HG02884 (cell line): ENCODE data around the gene LDLRAD4.
"Not testable (repeated sequence)": the region's sequence is repeated elsewhere in the genome, so short reads cannot be mapped to it uniquely, and the experiment has no call there.

Source experiments
- ATAC-seq: cut with Tn5 transposase; IDR thresholded peaks from one replicate; pipeline ENCODE4 v1.9.1; 2021; ENCODE audit warnings: mild to moderate bottlenecking, moderate library complexity; ENCODE audit not compliant: unreplicated experiment

Gene LDLRAD4

DNA sequence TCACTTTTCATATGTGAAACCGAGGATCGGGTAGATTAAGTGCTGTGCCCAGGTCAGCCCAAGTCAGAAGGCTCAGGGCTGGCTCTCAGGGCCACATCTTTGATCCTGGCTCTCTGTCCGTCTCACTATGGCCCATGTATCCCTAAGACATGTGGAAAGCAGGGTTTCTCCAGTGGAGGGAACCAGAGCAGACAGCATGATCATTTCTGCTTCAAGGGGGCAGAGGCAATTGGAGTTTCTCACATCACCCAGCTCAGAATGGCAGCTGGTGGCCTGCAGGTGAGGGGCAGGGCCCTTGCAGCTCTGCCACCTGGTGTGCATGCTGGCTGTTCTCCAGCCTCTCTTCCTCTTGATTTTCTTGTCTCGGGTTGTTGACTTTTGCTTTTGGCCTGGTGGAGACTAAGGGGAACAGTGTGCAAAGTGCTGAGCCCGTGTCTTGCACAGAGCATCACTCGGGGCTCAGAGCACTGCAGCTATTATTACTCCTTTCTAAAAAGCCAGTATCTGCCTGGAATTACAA is 27.0 kb downstream of the LDLRAD4 start:
- no peak for ATAC-seq

DNA sequence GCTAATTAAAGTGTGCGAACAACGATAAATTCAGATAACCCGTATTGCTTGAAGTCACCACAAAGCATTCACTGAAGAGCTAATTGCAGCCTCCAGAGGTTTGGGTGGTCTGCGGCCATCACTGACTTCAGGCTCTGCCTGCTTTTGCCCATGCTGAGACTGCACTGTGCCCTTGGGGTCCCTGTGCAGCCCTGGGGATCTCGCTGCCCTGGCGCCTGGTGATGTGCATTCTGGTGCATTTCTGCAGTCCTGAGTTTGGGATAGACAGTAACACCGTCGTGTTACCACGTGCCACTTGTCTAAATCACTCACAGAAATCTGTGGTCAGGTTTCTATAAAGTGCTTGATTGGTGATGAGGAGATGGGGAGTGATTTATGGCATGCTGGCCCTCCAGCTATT is 27.6 kb downstream of the LDLRAD4 start:
- no peak for ATAC-seq

DNA sequence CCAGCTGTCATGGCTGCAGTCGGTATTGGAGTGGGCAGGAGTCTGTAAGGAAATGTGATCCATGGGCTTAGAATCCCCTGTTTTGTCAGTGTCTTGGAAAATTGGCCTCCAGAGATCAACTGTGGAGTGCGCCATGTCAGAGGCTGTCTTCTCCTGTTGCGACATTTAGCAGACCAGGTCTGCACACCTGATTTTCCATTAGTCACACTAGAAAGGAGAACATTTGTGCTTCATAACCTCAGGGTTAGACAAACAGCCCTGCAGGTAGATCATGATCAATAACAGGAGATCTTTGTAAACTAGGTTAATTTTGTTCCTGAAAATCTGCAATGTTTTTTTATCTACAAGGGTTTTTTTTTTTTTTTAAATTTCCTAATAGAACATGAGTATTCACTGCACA is 28.0 kb downstream of the LDLRAD4 start:
- no peak for ATAC-seq

DNA sequence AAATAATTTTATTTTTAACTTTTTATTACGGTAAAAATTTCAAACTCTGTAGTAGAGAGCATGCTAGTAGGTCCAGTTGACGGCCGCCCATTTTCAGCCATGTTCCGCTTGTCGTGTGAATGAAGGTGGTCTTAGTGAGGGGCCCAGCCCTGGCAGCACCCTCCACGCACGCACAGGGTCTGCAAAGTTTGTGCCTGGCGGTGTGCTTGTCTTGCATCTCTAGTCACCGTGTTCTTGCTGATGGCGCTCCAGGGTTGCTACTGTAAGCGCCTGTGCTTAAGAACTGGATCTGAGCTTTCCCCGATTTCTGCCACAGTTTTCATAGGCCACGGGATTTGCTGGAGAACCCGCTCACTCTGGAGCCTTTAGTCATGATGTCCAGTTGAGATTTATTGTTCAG is 28.9 kb downstream of the LDLRAD4 start:
- no peak for ATAC-seq

DNA sequence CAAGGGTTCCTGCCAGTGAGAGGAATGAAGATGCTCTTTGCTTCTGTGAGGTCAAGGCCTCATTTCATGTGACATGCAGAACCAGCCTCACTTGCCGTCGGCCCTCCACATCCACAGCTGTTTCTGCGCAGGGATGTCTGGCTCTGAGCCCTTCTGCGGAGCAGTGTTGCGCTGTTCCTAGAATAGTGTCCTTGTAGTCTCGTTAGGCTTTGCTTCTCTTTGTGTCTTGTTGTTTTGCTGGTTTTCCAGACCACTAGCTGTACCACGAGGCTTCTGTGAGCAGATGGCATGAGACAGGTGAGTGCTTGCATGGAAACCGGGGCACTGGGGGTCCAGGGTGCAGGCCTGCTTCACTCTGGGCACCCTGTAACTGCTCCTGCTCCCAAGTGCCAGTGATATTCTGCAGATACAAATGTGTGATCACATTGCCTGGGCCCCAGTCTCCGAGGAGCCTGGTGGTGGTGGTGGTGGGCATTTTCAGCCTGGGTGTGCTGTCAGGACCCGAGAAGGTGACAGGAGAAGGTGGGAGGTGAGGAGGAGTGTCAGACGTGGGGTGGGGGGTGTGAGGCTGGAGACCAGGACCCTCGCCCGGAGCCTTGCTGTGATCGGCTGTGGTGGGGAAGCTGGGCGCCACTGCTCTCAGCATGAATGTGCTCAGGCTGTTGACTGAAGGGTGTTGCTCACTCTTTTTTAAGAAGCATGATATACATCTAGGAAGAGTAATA is 34.3 kb downstream of the LDLRAD4 start:
- no peak for ATAC-seq

DNA sequence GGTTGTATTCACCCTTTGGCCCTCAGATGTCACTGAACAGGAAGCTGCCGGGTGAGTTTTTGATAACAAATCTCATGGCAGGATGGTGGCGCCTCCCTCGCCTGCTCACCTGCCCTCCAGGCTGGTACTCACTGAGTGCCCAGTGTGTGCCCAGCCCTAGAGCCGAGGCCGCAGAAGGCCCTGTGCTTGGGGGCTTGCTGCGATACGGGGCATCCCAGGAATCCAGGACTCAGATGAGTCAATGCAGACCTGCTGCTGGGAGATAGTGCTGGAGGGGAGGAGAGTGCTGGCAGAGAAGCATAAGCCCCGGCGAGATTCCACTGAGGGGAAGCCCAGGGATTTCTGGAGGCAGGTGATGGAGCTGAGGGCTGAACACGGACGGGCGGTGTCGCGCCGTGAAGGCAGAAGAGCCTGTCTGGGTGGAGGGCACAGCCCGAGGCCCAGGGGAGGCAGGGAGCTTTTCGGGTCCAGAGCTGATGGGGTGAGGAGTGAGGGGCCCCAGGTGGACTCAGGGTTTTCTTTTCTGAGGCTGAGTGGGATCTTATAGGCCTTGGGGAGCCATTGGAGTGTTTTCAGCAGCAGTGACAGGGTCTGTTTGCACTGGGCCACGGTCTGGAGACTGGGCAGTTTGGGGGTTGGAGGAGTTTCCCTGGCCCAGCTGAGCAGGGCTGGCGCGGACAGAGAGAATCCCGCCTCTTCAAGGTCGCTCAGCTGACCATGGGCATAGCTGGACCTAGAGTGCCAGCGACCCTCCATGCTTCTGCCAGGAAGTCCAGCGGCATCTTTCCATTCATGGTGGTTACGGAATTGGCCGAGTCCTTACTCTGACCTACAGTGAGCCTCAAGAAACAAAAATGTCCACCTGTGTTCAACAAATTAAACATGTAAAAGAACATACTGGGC is 35.5 kb downstream of the LDLRAD4 start:
- ATAC-seq = no peak

DNA sequence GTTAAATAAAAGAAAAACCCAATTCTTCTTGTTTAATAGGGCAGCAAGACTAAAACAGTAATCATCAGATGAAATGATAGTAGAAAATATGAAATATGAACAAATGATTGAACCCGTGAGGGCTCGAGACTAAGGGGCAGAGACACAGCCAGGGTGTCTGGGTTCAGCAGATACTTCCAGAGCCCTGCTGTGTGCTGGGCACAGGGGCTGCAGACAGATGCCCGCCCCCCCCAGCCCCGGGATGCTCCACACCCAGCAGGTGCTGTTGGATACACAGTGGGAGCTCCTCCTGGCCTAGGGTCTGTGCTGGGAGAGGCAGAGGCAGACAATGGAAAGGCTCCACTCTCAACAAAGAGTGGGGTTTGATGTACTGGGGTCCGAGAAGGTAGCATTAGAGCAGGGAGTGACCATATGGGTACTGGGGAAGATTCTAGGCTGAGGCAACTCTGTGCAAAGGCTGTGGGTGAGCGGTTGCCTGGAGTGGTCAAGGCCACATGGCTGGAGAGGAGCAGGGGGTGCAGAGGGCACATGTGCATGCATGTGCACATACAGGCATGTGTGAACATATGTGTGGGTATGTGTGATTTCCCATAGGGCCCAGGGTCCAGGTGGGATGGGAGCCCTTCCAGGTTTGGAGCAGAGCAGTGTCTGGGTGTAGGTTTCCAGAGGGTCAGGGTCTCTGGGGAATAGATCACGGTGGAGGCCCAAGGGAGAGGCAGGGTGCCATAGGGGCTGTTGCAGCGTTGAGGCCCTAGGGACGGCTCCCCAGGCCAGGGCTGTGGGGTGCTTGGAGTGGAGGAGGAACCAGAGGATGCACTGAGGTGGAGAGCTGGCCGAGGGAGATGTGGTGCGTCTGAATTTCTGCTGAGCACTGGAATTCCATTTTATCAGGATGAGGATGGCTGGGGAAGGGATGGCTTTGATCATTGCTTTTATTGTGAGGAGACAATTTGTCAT is 36.7 kb downstream of the LDLRAD4 start:
- no peak for ATAC-seq

DNA sequence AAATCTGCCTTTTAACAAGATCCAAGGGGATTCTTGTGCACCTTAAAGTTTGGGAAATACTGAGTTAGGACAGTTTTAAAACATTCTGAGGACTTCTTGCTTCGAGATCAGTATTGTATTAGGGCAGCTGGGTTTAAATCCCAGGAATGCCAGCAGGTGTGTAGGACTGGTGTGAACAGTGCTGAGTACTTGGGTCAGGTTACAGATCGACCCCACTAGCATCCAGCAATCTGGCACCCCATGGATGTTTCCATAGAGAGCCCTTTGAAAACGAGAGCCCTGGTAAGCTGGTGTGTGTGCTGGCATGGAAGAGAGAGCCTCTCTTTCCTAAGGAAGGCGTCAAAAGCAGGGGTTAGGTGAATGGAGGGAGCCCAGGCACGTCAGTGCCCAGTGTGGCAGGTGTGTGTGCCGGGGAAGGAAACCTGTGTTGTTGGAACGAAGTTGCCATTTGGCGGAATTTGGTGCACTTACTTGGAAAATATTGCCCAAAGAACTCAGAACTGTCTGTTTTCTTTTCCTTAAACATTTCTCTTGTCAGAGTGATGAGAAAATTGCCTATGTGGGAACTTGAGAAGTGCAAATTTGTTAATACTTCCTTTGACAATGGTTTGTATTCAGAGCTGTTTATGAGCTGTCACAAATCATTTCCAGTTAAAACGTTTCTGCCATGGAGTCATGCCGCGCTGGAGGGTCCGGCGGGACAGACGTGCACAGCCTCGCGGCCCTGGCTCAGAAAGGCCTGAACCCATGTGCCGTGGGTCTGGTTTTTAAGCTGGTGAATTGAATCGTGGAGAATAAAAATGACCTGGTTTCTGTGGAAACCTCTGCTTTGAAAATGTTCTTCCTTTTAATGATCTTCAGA is 38.1 kb downstream of the LDLRAD4 start:
- no peak for ATAC-seq

DNA sequence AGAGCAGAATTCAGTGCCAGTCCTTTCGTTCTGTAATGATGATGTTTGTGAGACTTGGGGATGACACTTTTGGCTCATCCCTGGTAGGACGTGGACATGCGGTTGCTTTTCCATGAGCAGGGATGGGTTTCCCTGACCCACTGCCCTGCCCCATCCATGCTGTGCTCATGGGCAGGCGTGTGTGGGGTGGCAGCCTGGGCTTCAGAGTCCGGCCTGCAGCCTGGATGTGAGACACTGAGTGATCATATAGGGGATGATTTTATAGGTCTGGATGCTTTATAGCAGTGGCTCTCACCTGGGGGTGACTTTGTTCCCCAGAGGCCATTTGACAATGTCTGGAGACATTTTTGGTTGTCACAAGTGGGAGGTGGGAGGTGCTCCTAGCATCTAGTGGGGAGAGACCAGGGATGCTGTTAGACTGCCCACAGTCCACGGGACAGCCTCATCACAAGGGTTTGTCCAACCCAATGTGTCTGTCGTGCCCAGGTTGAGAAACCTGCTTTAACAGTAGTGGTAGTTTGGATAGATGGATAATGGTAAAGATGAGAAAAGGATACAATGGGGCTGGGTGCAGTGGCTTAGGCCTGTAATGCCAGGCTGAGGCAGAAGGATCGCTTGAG is 38.9 kb downstream of the LDLRAD4 start:
- ATAC-seq = no peak

DNA sequence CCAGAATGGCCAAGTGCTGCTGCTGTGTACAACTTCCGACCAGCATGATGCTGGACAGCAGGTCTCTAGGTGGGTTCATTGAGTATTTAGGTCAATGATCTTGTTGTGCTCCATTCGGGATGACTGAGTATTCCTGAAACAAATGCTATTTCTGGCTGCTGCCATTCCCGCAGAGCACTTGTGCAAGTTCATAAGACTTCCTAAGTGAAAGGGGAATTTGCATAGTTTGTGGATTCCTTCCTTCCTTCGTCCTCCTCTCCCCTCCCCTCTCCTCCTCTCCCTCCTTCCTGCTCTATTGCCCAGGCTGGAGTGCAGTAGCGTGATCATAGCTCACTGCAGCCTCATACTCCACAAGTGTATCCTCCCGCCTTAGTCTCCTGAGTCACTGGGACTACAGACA is 40.4 kb downstream of the LDLRAD4 start:
- no peak for ATAC-seq

DNA sequence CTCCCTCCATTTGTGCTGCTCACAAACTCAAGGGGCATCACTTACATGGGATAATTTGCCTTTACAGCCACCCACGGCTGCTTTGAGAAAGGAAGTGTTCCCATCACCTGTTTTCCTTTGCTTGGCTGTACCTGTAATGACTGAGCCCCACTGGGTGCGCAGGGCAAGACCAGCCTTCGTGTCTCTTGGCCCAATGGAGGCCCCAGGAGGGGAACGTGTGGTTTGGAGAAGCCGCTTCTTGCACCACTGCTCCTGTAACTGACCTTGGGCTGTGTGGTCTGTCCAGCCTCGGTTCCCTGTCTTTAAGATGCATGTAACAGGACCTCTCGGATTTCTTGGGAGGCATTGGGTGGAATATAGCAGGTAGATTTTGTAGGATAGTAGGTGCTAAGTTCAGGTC is 41.1 kb downstream of the LDLRAD4 start:
- no peak for ATAC-seq

DNA sequence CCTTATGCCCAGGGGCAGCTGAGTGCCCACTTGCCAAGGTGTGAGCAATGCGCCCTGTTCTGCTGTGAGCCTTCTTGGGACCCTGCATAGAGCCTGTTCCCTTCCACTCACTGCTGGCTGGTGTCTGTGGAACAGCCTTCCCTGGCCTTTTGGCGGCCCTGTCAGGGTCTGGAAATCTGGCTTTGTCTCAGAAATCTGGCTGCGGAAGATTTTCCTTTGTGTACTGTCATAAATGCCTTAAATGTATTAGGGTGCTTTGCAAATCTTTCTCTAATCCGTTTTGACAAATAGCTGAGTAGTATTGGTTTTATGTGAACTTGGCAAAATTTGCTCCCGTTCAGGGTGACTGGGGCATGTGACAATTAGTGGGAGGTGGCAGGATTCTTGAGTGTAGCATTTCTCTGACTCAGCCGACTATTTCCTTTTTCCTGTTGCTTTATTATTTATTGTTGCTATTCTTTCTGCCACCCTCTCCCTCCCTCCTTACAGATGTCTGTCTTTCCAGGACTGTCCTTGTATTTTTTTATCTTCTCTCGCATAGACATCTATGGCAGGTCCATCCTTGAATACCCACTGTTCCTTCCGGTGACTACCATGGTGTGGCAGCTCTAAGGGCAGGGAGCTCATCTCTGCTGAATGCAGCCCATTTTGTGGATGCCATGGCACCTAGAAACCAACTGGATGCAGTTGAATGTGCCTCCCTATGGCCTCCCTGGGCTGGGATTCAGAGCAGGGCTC is 41.8 kb downstream of the LDLRAD4 start:
- ATAC-seq = no peak

DNA sequence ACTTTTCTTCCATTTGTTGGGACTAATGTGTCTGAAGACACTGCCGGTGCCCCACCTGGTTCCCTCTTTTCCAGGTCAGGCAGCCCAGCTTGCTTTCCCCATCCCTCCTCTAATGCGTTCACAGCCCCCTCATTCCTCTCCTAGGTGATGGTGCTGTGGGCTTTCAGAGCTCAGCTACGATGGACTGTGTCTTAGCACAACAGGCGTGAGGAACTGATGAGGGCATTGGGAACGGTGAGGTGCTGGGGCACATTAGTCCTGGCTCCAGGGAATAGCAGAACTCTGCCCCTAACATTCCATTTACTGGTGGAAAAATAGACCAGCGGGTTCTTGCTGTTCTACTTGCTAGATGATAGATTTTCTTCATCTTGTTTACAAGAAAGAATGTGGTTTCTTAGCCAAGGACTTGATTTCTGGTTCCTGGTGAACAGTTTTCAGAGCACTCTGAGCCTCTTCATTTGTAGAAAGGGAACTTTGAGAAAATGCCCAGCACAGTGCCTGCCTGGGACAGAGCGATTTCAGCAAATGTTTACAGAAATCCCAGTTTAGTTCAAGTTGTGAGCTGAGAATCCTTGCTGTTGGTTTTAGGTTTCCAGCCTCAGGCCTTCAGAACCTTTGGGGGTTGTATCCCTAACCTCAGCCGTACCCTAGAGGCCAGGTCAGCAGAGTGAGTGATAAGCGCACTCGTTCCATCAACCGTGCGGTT is 42.5 kb downstream of the LDLRAD4 start:
- ATAC-seq = no peak

DNA sequence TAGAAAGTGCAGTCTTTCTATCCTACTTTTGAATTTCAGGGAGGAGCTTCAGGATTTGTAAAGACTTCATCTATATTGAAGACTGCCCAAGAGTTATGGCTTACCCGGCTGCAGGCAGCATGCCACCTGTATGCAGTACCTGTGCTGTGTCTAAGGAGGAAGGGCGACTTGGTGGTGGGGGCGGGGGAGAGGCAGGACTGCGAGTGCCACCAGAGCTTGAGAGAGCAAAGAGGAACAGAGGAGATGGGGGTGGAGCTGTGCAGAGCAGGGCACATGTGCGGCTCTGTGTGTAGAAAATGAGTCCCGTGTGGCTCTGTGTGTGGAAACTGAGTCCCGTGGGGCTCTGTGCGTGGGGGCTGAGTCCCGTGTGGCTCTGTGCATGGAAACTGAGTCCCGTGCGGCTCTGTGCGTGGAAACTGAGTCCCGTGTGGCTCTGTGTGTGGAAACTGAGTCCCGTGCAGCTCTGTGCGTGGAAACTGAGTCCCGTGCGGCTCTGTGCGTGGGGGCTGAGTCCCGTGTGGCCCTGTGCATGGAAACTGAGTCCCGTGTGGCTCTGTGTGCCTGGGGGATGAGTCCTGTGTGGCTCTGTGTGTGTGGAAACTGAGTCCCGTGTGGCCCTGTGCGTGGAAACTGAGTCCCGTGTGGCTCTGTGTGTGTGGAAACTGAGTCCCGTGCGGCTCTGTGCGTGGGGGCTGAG is 43.2 kb downstream of the LDLRAD4 start:
- ATAC-seq = no peak

DNA sequence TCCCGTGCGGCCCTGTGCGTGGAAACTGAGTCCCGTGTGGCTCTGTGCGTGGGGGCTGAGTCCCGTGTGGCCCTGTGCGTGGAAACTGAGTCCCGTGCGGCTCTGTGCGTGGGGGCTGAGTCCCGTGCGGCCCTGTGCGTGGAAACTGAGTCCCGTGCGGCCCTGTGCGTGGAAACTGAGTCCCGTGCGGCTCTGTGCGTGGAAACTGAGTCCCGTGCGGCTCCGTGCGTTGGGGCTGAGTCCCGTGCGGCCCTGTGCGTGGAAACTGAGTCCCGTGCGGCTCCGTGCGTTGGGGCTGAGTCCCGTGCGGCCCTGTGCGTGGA is 43.8 kb downstream of the LDLRAD4 start:
- not testable (repeated sequence) for ATAC-seq

DNA sequence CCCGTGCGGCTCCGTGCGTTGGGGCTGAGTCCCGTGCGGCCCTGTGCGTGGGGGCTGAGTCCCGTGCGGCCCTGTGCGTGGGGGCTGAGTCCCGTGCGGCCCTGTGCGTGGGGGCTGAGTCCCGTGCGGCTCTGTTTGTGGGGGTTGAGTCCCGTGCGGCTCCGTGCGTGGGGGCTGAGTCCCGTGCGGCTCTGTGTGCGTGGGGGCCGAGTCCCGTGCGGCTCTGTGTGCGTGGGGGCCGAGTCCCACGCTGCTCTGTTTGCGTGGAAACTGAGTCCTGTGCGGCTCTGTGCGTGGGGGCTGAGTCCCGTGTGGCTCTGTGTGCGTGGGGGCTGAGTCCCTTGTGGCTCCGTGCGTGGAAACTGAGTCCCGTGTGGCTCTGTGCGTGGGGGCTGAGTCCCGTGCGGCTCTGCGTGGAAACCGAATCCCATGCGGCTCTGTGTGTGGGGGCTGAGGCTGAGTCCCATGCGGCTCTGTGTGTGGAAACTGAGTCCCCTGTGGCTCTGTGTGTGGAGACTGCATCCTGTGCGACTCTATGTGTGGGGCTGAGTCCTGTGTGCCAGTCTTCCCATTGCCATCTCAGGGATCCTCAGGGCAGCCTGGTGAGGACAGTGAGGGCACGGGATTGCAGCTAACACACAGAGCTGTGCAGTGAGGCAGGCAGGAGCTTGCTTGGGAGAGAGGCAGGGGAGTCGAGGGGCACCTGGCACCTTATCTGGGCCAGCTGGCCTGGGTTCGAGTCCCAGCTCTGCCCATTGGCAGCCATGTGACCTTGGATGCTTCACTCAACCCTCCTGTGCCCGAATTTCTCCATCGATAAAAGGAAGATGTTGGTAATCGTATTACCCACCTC is 44.5 kb downstream of the LDLRAD4 start:
- no peak for ATAC-seq
